Hepatocyte (in vitro differentiated cells): Measurements from ENCODE around the gene INPP5D. TPM values are rescaled to one million over a fixed set of nuclear protein-coding genes. Genes with fewer than 3 reads are reported as not detected.

ENCODE experiments used
- DNase-seq: peaks from one replicate; pipeline ENCODE4 v3.0.0-alpha.2; 2016; ENCODE audit warnings: low spot score
- H2AFZ ChIP-seq: fragments of 200-600 bp; sonication (generic); 2 replicates; pipeline ENCODE4 v1.6.0; 2016; ENCODE audit warnings: antibody characterized with exemption, mild to moderate bottlenecking
- H3K27ac ChIP-seq: fragments of 200-600 bp; sonication (generic); 2 replicates; pipeline ENCODE4 v1.5.1; 2016; ENCODE audit warnings: mild to moderate bottlenecking
- H3K27me3 ChIP-seq: fragments of 200-600 bp; sonication (generic); 2 replicates; pipeline ENCODE4 v1.6.1; 2016
- H3K36me3 ChIP-seq: fragments of 200-600 bp; sonication (generic); replicated peaks from 2 replicates; pipeline ENCODE4 v1.5.1; 2016; ENCODE audit warnings: low read depth; ENCODE audit not compliant: insufficient read depth
- H3K4me1 ChIP-seq: fragments of 200-600 bp; sonication (generic); 2 replicates; pipeline ENCODE4 v1.5.1; 2016; ENCODE audit warnings: mild to moderate bottlenecking, moderate library complexity; ENCODE audit not compliant: insufficient read depth
- H3K4me2 ChIP-seq: fragments of 200-600 bp; sonication (generic); 2 replicates; pipeline ENCODE4 v1.6.0; 2016
- H3K4me3 ChIP-seq: fragments of 200-600 bp; sonication (generic); 2 replicates; pipeline ENCODE4 v1.5.1; 2016; ENCODE audit warnings: mild to moderate bottlenecking
- H3K79me2 ChIP-seq: fragments of 200-600 bp; sonication (generic); 2 replicates; pipeline ENCODE4 v1.6.0; 2017; ENCODE audit warnings: mild to moderate bottlenecking
- H3K9me2 ChIP-seq: fragments of 200-600 bp; sonication (generic); replicated peaks from 2 replicates; pipeline ENCODE4 v1.6.0; 2017; ENCODE audit warnings: mild to moderate bottlenecking; ENCODE audit not compliant: insufficient read depth
- H3K9me3 ChIP-seq: fragments of 200-600 bp; sonication (generic); 2 replicates; pipeline ENCODE4 v1.5.1; 2016; ENCODE audit warnings: low read depth, mild to moderate bottlenecking
- H4K20me1 ChIP-seq: fragments of 200-600 bp; sonication (generic); 2 replicates; pipeline ENCODE4 v1.6.0; 2016; ENCODE audit warnings: mild to moderate bottlenecking; ENCODE audit not compliant: insufficient read depth, poor library complexity, severe bottlenecking
- CTCF ChIP-seq: fragments of 200-600 bp; sonication (generic); IDR thresholded peaks from 2 replicates; pipeline ENCODE4 v1.5.1; 2016; ENCODE audit warnings: antibody characterized with exemption, mild to moderate bottlenecking; ENCODE audit not compliant: poor library complexity
- EZH2 ChIP-seq: fragments of 200-600 bp; sonication (generic); IDR thresholded peaks from 2 replicates; pipeline ENCODE4 v1.6.1; 2016; ENCODE audit warnings: antibody characterized with exemption, mild to moderate bottlenecking, borderline replicate concordance
- EZH2phosphoT487 ChIP-seq: fragments of 200-600 bp; sonication (generic); IDR thresholded peaks from one replicate; pipeline ENCODE4 v1.6.1; 2018; ENCODE audit warnings: antibody characterized with exemption, mild to moderate bottlenecking, low read depth, moderate library complexity; ENCODE audit not compliant: unreplicated experiment, severe bottlenecking
- WGBS: methylation state at CpG from one replicate; pipeline ENCODE4 v1.1.6; 2016; ENCODE audit warnings: low lambda C conversion rate; ENCODE audit errors: missing lambda C conversion rate; 5-methylcytosine and 5-hydroxymethylcytosine counted together
- polyA plus RNA-seq: library from polyadenylated mRNA; unstranded; fragments of >200 nt; fragmentation: Nextera tagmentation; extraction: Ambion mirVana; gene quantifications from 2 replicates; pipeline ENCODE4 v1.2.1, GENCODE V29; 2016
- total RNA-seq: library from RNA; depleted of rRNA; stranded (reverse); fragments of >200 nt; gene quantifications from 2 replicates; pipeline ENCODE4 v1.2.3, GENCODE V29; 2014

Gene INPP5D
- total and polyA plus RNA-seq, 2 experiments from 2014 or later = 3.3 to 5.2 TPM

- H3K36me3 ChIP-seq = no peaks in the 10 kb centered on the region
- H3K27ac ChIP-seq = no peak overlapping the region
- no peak overlapping the region for H2AFZ ChIP-seq
- H3K27me3 ChIP-seq = no peaks in the 10 kb centered on the region
- no peaks in the 10 kb centered on the region for H3K4me1 ChIP-seq
- H3K9me2 ChIP-seq = no peaks in the 10 kb centered on the region
- no peaks in the 10 kb centered on the region for H3K9me3 ChIP-seq
- no peak overlapping the region for H3K4me3 ChIP-seq
- 85% methylated on average over 9 of the region's 9 CpGs for WGBS
- no peak for DNase-seq
- no peaks in the 10 kb centered on the region for H3K79me2 ChIP-seq
- no peaks in the 10 kb centered on the region for H4K20me1 ChIP-seq
- H3K4me2 ChIP-seq = no peak overlapping the region
- TF ChIP-seq CTCF = no peak
- no peak for TF ChIP-seq EZH2phosphoT487
- TF ChIP-seq EZH2 = no peak
Measured at GRCh38 chr2:233118648-233119000, 58.5 kb downstream of the INPP5D start.

- 84% methylated on average over 8 of the region's 8 CpGs for WGBS
- Histone ChIP-seq H2AFZ (no peak overlapping the region), H3K4me1 (no peaks in the 10 kb centered on the region), H3K27ac (no peak overlapping the region), H3K9me3 (no peaks in the 10 kb centered on the region), H3K79me2 (no peaks in the 10 kb centered on the region), H3K36me3 (no peaks in the 10 kb centered on the region), H3K27me3 (no peaks in the 10 kb centered on the region), H3K9me2 (no peaks in the 10 kb centered on the region), H4K20me1 (no peaks in the 10 kb centered on the region), H3K4me3 (no peak overlapping the region), H3K4me2 (no peak overlapping the region)
- no peak for TF ChIP-seq EZH2
- no peak for TF ChIP-seq EZH2phosphoT487
- TF ChIP-seq CTCF = no peak
- DNase-seq = no peak
Measured at GRCh38 chr2:233119123-233119522, 59.0 kb downstream of the INPP5D start.

DNA sequence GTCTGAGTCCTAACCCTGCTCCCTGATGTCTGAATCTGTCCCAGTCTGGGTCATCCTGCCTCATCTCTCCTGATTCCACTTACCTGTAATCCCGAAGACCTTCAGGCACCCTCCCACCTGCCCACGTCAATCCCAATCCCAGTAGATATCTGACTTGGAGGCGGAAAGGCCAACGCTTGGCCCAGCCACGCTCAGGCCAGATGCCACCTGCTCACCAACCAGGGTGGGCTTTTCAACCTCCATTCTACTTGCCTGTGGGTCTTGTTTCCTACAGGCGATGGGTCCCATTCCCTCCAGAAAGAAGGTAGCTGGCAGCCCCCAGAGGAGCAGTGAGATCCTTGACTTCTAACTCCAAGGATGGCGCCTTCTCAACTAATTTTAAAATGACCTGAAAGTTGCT lies 59.7 kb downstream of the INPP5D start:
- no peak for DNase-seq
- H3K27ac ChIP-seq = no peak overlapping the region
- no peak for TF ChIP-seq EZH2phosphoT487

GRCh38 chr2:233120459-233120858 lies 60.3 kb downstream of the INPP5D start:
- no peak overlapping the region for H3K27ac ChIP-seq
- H3K36me3 ChIP-seq = no peaks in the 10 kb centered on the region
- H3K27me3 ChIP-seq = no peaks in the 10 kb centered on the region
- no peak overlapping the region for H2AFZ ChIP-seq
- H4K20me1 ChIP-seq = no peaks in the 10 kb centered on the region
- no peaks in the 10 kb centered on the region for H3K4me1 ChIP-seq
- no peak for DNase-seq
- H3K79me2 ChIP-seq = no peaks in the 10 kb centered on the region
- no peak overlapping the region for H3K4me2 ChIP-seq
- no peaks in the 10 kb centered on the region for H3K9me3 ChIP-seq
- TF ChIP-seq CTCF = no peak
- no peak for TF ChIP-seq EZH2phosphoT487
- TF ChIP-seq EZH2 = no peak
- 78% methylated on average over 2 of the region's 2 CpGs for WGBS
- H3K9me2 ChIP-seq = no peaks in the 10 kb centered on the region
- no peak overlapping the region for H3K4me3 ChIP-seq

More for the DNA sequence above, 59.7 kb downstream of the INPP5D start:
- H3K79me2 ChIP-seq = no peaks in the 10 kb centered on the region
- H3K9me2 ChIP-seq = no peaks in the 10 kb centered on the region
- no peaks in the 10 kb centered on the region for H3K27me3 ChIP-seq
- no peak overlapping the region for H3K4me2 ChIP-seq
- no peak overlapping the region for H2AFZ ChIP-seq
- H3K36me3 ChIP-seq = no peaks in the 10 kb centered on the region
- H4K20me1 ChIP-seq = no peaks in the 10 kb centered on the region
- WGBS = 95% methylated on average over 7 of the region's 7 CpGs
- no peaks in the 10 kb centered on the region for H3K4me1 ChIP-seq
- no peaks in the 10 kb centered on the region for H3K9me3 ChIP-seq
- no peak overlapping the region for H3K4me3 ChIP-seq
